IPS-18a (cell line): Measurements from ENCODE around the gene C19orf85.
"Not testable (repeated sequence)": the region's sequence is repeated elsewhere in the genome, so short reads cannot be mapped to it uniquely, and the experiment has no call there.

Experiments
- H3K27ac ChIP-seq: one replicate; pipeline ENCODE4 v1.5.1; 2013; ENCODE audit warnings: low read length
- H3K27me3 ChIP-seq: one replicate; pipeline ENCODE4 v1.6.1; 2013; ENCODE audit warnings: mild to moderate bottlenecking, low read length; ENCODE audit not compliant: control insufficient read depth, insufficient read depth
- H3K36me3 ChIP-seq: one replicate; pipeline ENCODE4 v1.6.1; 2013; ENCODE audit warnings: low read depth, low read length; ENCODE audit not compliant: control insufficient read depth
- H3K4me1 ChIP-seq: one replicate; pipeline ENCODE4 v1.6.1; 2013; ENCODE audit warnings: low read depth, low read length; ENCODE audit not compliant: control insufficient read depth
- H3K4me3 ChIP-seq: one replicate; pipeline ENCODE4 v1.5.1; 2013; ENCODE audit warnings: low read length
- H3K9ac ChIP-seq: one replicate; pipeline ENCODE4 v1.6.1; 2013; ENCODE audit warnings: mild to moderate bottlenecking, low read length, moderate library complexity
- H3K9me3 ChIP-seq: one replicate; pipeline ENCODE4 v1.6.1; 2013; ENCODE audit warnings: low read depth, low read length; ENCODE audit not compliant: control insufficient read depth

Gene C19orf85

GRCh38 chr19:55451163-55451964 lies 13.2 kb downstream of the C19orf85 start:
- H3K27ac ChIP-seq: no peak overlapping the region
- no peaks in the 10 kb centered on the region for H3K36me3 ChIP-seq
- no peaks in the 10 kb centered on the region for H3K9me3 ChIP-seq
- H3K4me1 ChIP-seq: no peaks in the 10 kb centered on the region
- H3K27me3 ChIP-seq: peaks cover 62% of the 10 kb centered on the region
- H3K4me3 ChIP-seq: peak overlapping the region; percentile 30
- no peak overlapping the region for H3K9ac ChIP-seq

- Histone ChIP-seq H3K9ac (no peak overlapping the region), H3K36me3 (no peaks in the 10 kb centered on the region), H3K27me3 (peaks cover 81% of the 10 kb centered on the region), H3K4me3 (no peak overlapping the region), H3K27ac (no peak overlapping the region), H3K9me3 (no peaks in the 10 kb centered on the region), H3K4me1 (no peaks in the 10 kb centered on the region)
Measured at GRCh38 chr19:55449469-55449868, 15.1 kb downstream of the C19orf85 start.

- not testable (repeated sequence) for H3K9ac ChIP-seq, H3K36me3 ChIP-seq, H3K9me3 ChIP-seq, H3K4me3 ChIP-seq, H3K27ac ChIP-seq, H3K4me1 ChIP-seq
- peaks cover 95% of the 10 kb centered on the region for H3K27me3 ChIP-seq
Measured at GRCh38 chr19:55448175-55448490, 16.4 kb downstream of the C19orf85 start.

- Histone ChIP-seq H3K9ac (no peak overlapping the region), H3K9me3 (no peaks in the 10 kb centered on the region), H3K27me3 (peaks cover 100% of the 10 kb centered on the region), H3K27ac (no peak overlapping the region), H3K4me1 (no peaks in the 10 kb centered on the region), H3K4me3 (no peak overlapping the region), H3K36me3 (no peaks in the 10 kb centered on the region)
Measured at GRCh38 chr19:55447421-55448174, 17.0 kb downstream of the C19orf85 start.

- Histone ChIP-seq H3K9me3 (no peaks in the 10 kb centered on the region), H3K9ac (no peak overlapping the region), H3K4me3 (no peak overlapping the region), H3K4me1 (peaks cover 7% of the 10 kb centered on the region), H3K27me3 (peaks cover 99% of the 10 kb centered on the region), H3K36me3 (no peaks in the 10 kb centered on the region), H3K27ac (no peak overlapping the region)
Measured at GRCh38 chr19:55446060-55446459, 18.5 kb downstream of the C19orf85 start.

- no peaks in the 10 kb centered on the region for H3K9me3 ChIP-seq
- no peaks in the 10 kb centered on the region for H3K36me3 ChIP-seq
- H3K4me3 ChIP-seq: no peak overlapping the region
- H3K4me1 ChIP-seq: peaks cover 12% of the 10 kb centered on the region
- H3K27me3 ChIP-seq: peaks cover 98% of the 10 kb centered on the region
- H3K27ac ChIP-seq: no peak overlapping the region
- no peak overlapping the region for H3K9ac ChIP-seq
Measured at GRCh38 chr19:55444646-55445045, 19.9 kb downstream of the C19orf85 start.

- no peak overlapping the region for H3K4me3 ChIP-seq
- peaks cover 98% of the 10 kb centered on the region for H3K27me3 ChIP-seq
- no peaks in the 10 kb centered on the region for H3K36me3 ChIP-seq
- H3K9me3 ChIP-seq: no peaks in the 10 kb centered on the region
- H3K4me1 ChIP-seq: peaks cover 12% of the 10 kb centered on the region
- no peak overlapping the region for H3K9ac ChIP-seq
- H3K27ac ChIP-seq: no peak overlapping the region
Measured at GRCh38 chr19:55443824-55444480, 20.6 kb downstream of the C19orf85 start.

- Histone ChIP-seq H3K27me3 (peaks cover 98% of the 10 kb centered on the region), H3K4me3 (peak within 1 kb of the TSS; percentile 24), H3K9ac (no peak within 1 kb of the TSS)
Measured at GRCh38 chr19:55443045-55443823, 21.3 kb downstream of the C19orf85 start, which contains the start of gene SHISA7. Gene SHISA7, minus strand, starts transcription at chr19:55443300. Its CDS starts 437 bp downstream, at chr19:55442863.

GRCh38 chr19:55442372-55442961 lies 22.1 kb downstream of the C19orf85 start:
- Histone ChIP-seq H3K9me3 (no peaks in the 10 kb centered on the region), H3K4me3 (no peak overlapping the region), H3K27ac (no peak overlapping the region), H3K4me1 (peaks cover 12% of the 10 kb centered on the region), H3K9ac (no peak overlapping the region), H3K36me3 (no peaks in the 10 kb centered on the region), H3K27me3 (peaks cover 95% of the 10 kb centered on the region)

More at GRCh38 chr19:55443045-55443823, 21.3 kb downstream of the C19orf85 start, which contains the start of gene SHISA7:
- Histone ChIP-seq H3K27ac (no peak within 1 kb of the TSS), H3K4me1 (peaks cover 12% of the 10 kb centered on the region), H3K9me3 (no peaks in the 10 kb centered on the region), H3K36me3 (no peaks in the 10 kb centered on the region)

- Histone ChIP-seq H3K4me1 (peaks cover 12% of the 10 kb centered on the region), H3K27ac (no peak overlapping the region), H3K9ac (no peak overlapping the region), H3K4me3 (peak overlapping the region; percentile 63), H3K36me3 (no peaks in the 10 kb centered on the region), H3K27me3 (peaks cover 88% of the 10 kb centered on the region), H3K9me3 (no peaks in the 10 kb centered on the region)
Measured at GRCh38 chr19:55441692-55442321, 22.7 kb downstream of the C19orf85 start.
